Bronchial epithelial cell (primary cell): ENCODE measurements around the gene VTN. TPM values are rescaled to one million over a fixed set of nuclear protein-coding genes. Genes with fewer than 3 reads are reported as not detected.

ENCODE experiments used
- DNase-seq: peaks from one replicate; pipeline ENCODE4 v3.0.0-alpha.2; 2010; ENCODE audit warnings: low read depth
- FAIRE-seq: peaks from 2 replicates; lab custom pipeline; 2011; peaks lifted over from hg19 to GRCh38; lab: Jason Lieb, UNC
- H3K27me3 ChIP-seq: 2 replicates; pipeline ENCODE4 v1.5.1; 2011; ENCODE audit warnings: low read length; ENCODE audit not compliant: control insufficient read depth, insufficient read depth
- H3K36me3 ChIP-seq: 2 replicates; pipeline ENCODE4 v1.5.1; 2011; ENCODE audit warnings: low read length; ENCODE audit not compliant: control insufficient read depth, insufficient read depth
- H3K4me3 ChIP-seq: 2 replicates; pipeline ENCODE4 v1.5.1; 2011; ENCODE audit warnings: mild to moderate bottlenecking, low read depth, low read length, control low read depth
- CTCF ChIP-seq: IDR thresholded peaks from 2 replicates; pipeline ENCODE4 v1.5.1; 2011; ENCODE audit warnings: mild to moderate bottlenecking, moderate library complexity, low read length, control low read depth, inconsistent platforms; ENCODE audit not compliant: insufficient read depth, severe bottlenecking
- total RNA-seq: library from RNA; depleted of rRNA; stranded (reverse); fragments of >200 nt; gene quantifications from 2 replicates; pipeline ENCODE4 v1.2.1, GENCODE V29; 2014

The VTN gene
- total RNA-seq, 1 donor from 2014 or later, result under 0.01 TPM

DNA sequence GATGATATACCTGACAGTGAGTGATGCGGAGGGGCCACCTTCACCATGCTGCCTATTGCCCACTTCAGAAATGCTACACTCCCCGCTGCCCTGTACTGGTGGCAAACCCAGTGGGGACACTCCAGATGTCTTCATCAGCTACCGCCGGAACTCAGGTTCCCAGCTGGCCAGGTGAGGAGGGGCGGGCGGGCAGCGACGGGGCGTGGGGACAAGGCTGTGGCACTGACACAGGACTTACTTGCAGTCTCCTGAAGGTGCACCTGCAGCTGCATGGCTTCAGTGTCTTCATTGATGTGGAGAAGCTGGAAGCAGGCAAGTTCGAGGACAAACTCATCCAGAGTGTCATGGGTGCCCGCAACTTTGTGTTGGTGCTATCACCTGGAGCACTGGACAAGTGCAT, 18.0 kb upstream of the VTN start:
- Histone ChIP-seq H3K27me3 (peaks cover 2% of the 10 kb centered on the region), H3K4me3 (no peak overlapping the region), H3K36me3 (no peaks in the 10 kb centered on the region)
- FAIRE-seq (no peak), DNase-seq (no peak)
- TF ChIP-seq CTCF, result no peak

- H3K36me3 ChIP-seq, result no peaks in the 10 kb centered on the region
- FAIRE-seq (no peak), DNase-seq (no peak)
- no peak overlapping the region for H3K4me3 ChIP-seq
- peaks cover 4% of the 10 kb centered on the region for H3K27me3 ChIP-seq
- TF ChIP-seq CTCF, result no peak
Observed at GRCh38 chr17:28386391-28386790, 16.3 kb upstream of the VTN start.

GRCh38 chr17:28385406-28385805, 15.3 kb upstream of the VTN start:
- no peak overlapping the region for H3K4me3 ChIP-seq
- peaks cover 6% of the 10 kb centered on the region for H3K27me3 ChIP-seq
- DNase-seq (no peak), FAIRE-seq (no peak)
- no peak for TF ChIP-seq CTCF
- H3K36me3 ChIP-seq, result no peaks in the 10 kb centered on the region

DNA sequence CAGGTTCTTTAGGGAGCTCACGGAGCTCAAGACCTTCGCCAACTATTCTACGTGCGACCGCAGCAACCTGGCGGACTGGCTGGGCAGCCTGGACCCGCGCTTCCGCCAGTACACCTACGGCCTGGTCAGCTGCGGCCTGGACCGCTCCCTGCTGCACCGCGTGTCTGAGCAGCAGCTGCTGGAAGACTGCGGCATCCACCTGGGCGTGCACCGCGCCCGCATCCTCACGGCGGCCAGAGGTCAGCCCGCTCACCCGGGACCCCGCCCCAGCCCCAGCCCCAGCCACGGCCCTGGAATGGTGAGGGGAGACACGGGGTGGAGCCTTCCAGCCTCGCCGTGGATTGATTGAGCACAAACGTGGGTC, 14.9 kb upstream of the VTN start:
- no peak for TF ChIP-seq CTCF
- Histone ChIP-seq H3K4me3 (peak overlapping the region; percentile 36), H3K36me3 (no peaks in the 10 kb centered on the region), H3K27me3 (peaks cover 6% of the 10 kb centered on the region)
- FAIRE-seq, result no peak
- DNase-seq, result no peak

GRCh38 chr17:28384281-28385036, 14.4 kb upstream of the VTN start:
- DNase-seq (peak; percentile 21), FAIRE-seq (no peak)
- no peaks in the 10 kb centered on the region for H3K36me3 ChIP-seq
- H3K27me3 ChIP-seq, result peaks cover 6% of the 10 kb centered on the region
- peak overlapping the region; percentile 36 for H3K4me3 ChIP-seq
- TF ChIP-seq CTCF, result no peak
